Measurements from ENCODE around the gene DNTTIP2. TPM values are rescaled to one million over a fixed set of nuclear protein-coding genes. Genes with fewer than 3 reads are reported as not detected.

Gene DNTTIP2
- polyA plus RNA-seq, 1 donor from 2014 or later = 43.8 TPM

GRCh38 chr1:93877529-93877928, 1.5 kb downstream of the DNTTIP2 start:
- no peaks in the 10 kb centered on the region for H3K9me3 ChIP-seq (ENCODE audit: low read length)
- peaks cover 4% of the 10 kb centered on the region for H3K36me3 ChIP-seq (ENCODE audit: insufficient read depth, low read length)
- no peaks in the 10 kb centered on the region for H4K20me1 ChIP-seq (ENCODE audit: insufficient read depth)
- H3K27ac ChIP-seq (ENCODE audit: low read length) = no peak overlapping the region
- H3K9me2 ChIP-seq (ENCODE audit: insufficient read depth, low read length) = no peaks in the 10 kb centered on the region
- H3K4me2 ChIP-seq (ENCODE audit: low read length) = peak overlapping the region; percentile 89
- no peaks in the 10 kb centered on the region for H3F3A ChIP-seq (ENCODE audit: insufficient read depth, low read length, poor library complexity, severe bottlenecking)
- H2AFZ ChIP-seq (ENCODE audit: low read depth, low read length) = no peak overlapping the region
- no peaks in the 10 kb centered on the region for H3K27me3 ChIP-seq (ENCODE audit: insufficient read depth, low read depth, low read length)
- H3K4me3 ChIP-seq (ENCODE audit: low read length) = peak overlapping the region; percentile 92
- peaks cover 30% of the 10 kb centered on the region for H3K79me2 ChIP-seq (replicated peaks; ENCODE audit: insufficient read depth, low read length)
- H3K9ac ChIP-seq (ENCODE audit: low read length) = no peak overlapping the region
- TF ChIP-seq MXI1 (conservative IDR thresholded peaks at IDR 0.05; ENCODE audit: poor library complexity, severe bottlenecking) (no peak), POLR2AphosphoS5 (IDR thresholded peaks at IDR 0.05) (no peak), REST (IDR thresholded peaks at IDR 0.05; ENCODE audit: borderline replicate concordance) (no peak), CTCF (IDR thresholded peaks at IDR 0.05; ENCODE audit: poor library complexity, severe bottlenecking) (no peak), EP300 (conservative IDR thresholded peaks at IDR 0.05; ENCODE audit: poor library complexity, severe bottlenecking) (no peak), SMC3 (conservative IDR thresholded peaks at IDR 0.05; ENCODE audit: poor library complexity) (no peak)

- H3K9ac ChIP-seq (ENCODE audit: low read length) = no peak overlapping the region
- H3K36me3 ChIP-seq (ENCODE audit: insufficient read depth, low read length) = peaks cover 11% of the 10 kb centered on the region
- TF ChIP-seq TAF1 (IDR thresholded peaks at IDR 0.05; ENCODE audit: low read depth) (no peak), CTCF (IDR thresholded peaks at IDR 0.05; ENCODE audit: poor library complexity, severe bottlenecking) (no peak), SMC3 (conservative IDR thresholded peaks at IDR 0.05; ENCODE audit: poor library complexity) (no peak), EZH2 (IDR thresholded peaks at IDR 0.05; ENCODE audit: borderline replicate concordance, insufficient read depth, low read length, poor library complexity, severe bottlenecking) (no peak), RAD21 (conservative IDR thresholded peaks at IDR 0.05) (no peak), EP300 (conservative IDR thresholded peaks at IDR 0.05; ENCODE audit: poor library complexity, severe bottlenecking) (no peak), MXI1 (conservative IDR thresholded peaks at IDR 0.05; ENCODE audit: poor library complexity, severe bottlenecking) (no peak), REST (IDR thresholded peaks at IDR 0.05; ENCODE audit: borderline replicate concordance) (no peak), POLR2AphosphoS5 (IDR thresholded peaks at IDR 0.05) (no peak)
- H3K4me2 ChIP-seq (ENCODE audit: low read length) = no peak overlapping the region
- H3K9me2 ChIP-seq (ENCODE audit: insufficient read depth, low read length) = no peaks in the 10 kb centered on the region
- no peaks in the 10 kb centered on the region for H3K27me3 ChIP-seq (ENCODE audit: insufficient read depth, low read depth, low read length)
- H4K20me1 ChIP-seq (ENCODE audit: insufficient read depth) = no peaks in the 10 kb centered on the region
- H3K4me3 ChIP-seq (ENCODE audit: low read length) = peak overlapping the region; percentile 27
- H3K9me3 ChIP-seq (ENCODE audit: low read length) = no peaks in the 10 kb centered on the region
- peaks cover 30% of the 10 kb centered on the region for H3K79me2 ChIP-seq (replicated peaks; ENCODE audit: insufficient read depth, low read length)
- H3K27ac ChIP-seq (ENCODE audit: low read length) = no peak overlapping the region
- H3F3A ChIP-seq (ENCODE audit: insufficient read depth, low read length, poor library complexity, severe bottlenecking) = no peaks in the 10 kb centered on the region
- no peak overlapping the region for H2AFZ ChIP-seq (ENCODE audit: low read depth, low read length)
Observed at GRCh38 chr1:93876244-93876643, 2.8 kb downstream of the DNTTIP2 start.

Measured in neural cell (in vitro differentiated cells).